ENCODE measurements around the gene ENOX1. TPM values are rescaled to one million over a fixed set of nuclear protein-coding genes. Genes with fewer than 3 reads are reported as not detected.

Gene ENOX1
- total RNA-seq, 1 experiment from 2014 or later = 1.8 TPM

DNA sequence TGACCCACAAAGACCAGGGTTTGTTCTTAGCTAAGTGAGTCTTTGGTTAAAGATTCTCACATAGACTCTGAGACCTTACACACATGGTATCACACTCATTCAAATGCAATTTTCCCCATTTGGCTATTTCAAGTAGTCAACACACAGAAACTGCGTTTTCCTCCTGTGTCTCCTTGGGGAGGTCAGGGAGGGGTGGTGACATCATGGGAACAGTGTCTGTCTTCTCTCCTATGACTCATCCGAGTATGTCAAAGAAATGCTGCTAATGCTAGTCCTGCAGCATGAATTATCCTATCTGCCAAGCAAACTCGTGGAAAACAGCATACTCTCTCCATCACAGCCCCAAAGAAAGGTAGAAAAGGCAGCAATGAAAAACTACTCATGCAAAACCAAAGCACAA lies 100.2 kb downstream of the ENOX1 start:
- intact Hi-C loops (cut with micrococcal nuclease) = no loop called here
- peak; percentile 75 for DNase-seq (ENCODE audit: unreplicated experiment)

DNA sequence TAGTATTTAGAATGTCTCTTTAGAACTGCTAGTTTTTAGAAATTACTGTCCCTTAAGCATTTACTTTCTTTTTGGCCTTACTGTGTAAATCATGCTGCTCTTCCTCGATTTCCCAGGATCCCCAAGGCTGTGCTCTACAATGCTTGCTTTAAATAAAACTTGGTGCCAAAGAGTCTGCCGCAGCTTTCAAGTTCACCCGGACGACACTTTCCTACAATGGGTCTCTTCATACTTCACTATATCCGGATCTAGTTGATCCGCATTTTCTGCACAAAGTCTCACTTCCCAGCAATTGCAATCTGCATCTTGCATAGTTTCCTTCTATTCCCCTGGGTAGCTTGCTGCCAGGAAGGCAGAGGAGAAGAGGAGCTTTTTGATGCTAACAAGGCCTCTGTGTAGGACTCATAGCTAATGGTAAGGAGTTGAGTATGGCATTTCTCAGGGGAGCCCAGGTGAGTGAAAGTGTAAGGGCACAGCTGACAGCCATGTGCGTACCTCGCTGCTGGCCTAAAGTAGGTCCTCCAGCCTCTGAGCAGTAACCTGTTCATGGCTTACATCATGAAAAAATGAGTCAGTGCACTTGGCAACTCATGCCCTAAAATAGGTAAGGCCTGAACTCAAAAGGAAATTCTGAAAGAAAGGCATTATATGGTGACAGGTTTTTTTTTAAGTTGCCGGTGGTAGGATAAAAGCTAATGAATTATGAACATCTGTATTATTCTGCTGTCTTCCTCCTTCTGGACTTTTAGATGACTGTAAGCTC lies 101.6 kb downstream of the ENOX1 start:
- no peak overlapping the region for H3K27ac Mint-ChIP-seq (ENCODE audit: low read depth, unreplicated experiment)
- TF ChIP-seq, protein P1, sequence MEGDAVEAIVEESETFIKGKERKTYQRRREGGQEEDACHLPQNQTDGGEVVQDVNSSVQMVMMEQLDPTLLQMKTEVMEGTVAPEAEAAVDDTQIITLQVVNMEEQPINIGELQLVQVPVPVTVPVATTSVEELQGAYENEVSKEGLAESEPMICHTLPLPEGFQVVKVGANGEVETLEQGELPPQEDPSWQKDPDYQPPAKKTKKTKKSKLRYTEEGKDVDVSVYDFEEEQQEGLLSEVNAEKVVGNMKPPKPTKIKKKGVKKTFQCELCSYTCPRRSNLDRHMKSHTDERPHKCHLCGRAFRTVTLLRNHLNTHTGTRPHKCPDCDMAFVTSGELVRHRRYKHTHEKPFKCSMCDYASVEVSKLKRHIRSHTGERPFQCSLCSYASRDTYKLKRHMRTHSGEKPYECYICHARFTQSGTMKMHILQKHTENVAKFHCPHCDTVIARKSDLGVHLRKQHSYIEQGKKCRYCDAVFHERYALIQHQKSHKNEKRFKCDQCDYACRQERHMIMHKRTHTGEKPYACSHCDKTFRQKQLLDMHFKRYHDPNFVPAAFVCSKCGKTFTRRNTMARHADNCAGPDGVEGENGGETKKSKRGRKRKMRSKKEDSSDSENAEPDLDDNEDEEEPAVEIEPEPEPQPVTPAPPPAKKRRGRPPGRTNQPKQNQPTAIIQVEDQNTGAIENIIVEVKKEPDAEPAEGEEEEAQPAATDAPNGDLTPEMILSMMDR (IDR thresholded peaks at IDR 0.05; ENCODE audit: unreplicated experiment) = no peak
- no peaks in the 10 kb centered on the region for H3K27me3 Mint-ChIP-seq (ENCODE audit: insufficient read depth, unreplicated experiment)
- intact Hi-C loops (cut with micrococcal nuclease) = no loop called here
- POLR2A ChIA-PET = no interaction called here
- H3K36me3 Mint-ChIP-seq (ENCODE audit: insufficient read depth, unreplicated experiment) = no peaks in the 10 kb centered on the region
- H3K4me1 Mint-ChIP-seq (ENCODE audit: insufficient read depth, unreplicated experiment) = peaks cover 11% of the 10 kb centered on the region
- CTCF ChIA-PET = interaction anchor here (0.5 to 0.8 kb wide), 2 partner anchors 20 to 160 kb away, joined by 3 to 4 read pairs; no protein-coding TSS in a partner anchor
- no peak overlapping the region for H3K4me3 Mint-ChIP-seq (ENCODE audit: unreplicated experiment)
- no peaks in the 10 kb centered on the region for H3K9me3 Mint-ChIP-seq (ENCODE audit: unreplicated experiment)
- DNase-seq (ENCODE audit: unreplicated experiment) = peak; percentile 18
- BruUV-seq (replicated peaks) = no TSS peak

More for the DNA sequence above, 100.2 kb downstream of the ENOX1 start:
- Mint-ChIP-seq H3K27me3 (ENCODE audit: insufficient read depth, unreplicated experiment) (no peaks in the 10 kb centered on the region), H3K4me3 (ENCODE audit: unreplicated experiment) (no peak overlapping the region), H3K4me1 (ENCODE audit: insufficient read depth, unreplicated experiment) (peaks cover 11% of the 10 kb centered on the region), H3K36me3 (ENCODE audit: insufficient read depth, unreplicated experiment) (no peaks in the 10 kb centered on the region), H3K27ac (ENCODE audit: low read depth, unreplicated experiment) (no peak overlapping the region), H3K9me3 (ENCODE audit: unreplicated experiment) (no peaks in the 10 kb centered on the region)
- BruUV-seq (replicated peaks) = no TSS peak
- ChIA-PET POLR2A (no interaction called here), CTCF (no interaction called here)
- TF ChIP-seq, protein P1 (IDR thresholded peaks at IDR 0.05; ENCODE audit: unreplicated experiment) = no peak

DNA sequence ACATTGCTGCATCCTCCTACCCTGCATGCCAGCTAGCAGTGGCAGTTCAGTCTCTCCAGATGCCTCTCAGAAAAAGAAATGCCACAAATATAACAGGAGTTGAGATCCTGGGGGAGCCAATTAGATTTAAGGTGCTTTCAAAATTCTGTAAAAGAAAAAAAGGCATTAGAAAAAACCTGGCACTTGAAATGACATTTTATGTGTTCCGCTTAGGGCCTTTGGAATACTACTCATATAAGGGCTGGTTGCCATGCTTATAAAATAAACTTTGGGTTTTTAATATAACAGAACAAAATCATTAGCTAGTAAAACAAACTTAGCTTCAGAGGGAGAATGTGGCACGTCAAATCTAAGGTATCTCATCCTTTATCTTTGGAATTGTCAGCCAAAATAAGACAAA lies 104.1 kb downstream of the ENOX1 start:
- Mint-ChIP-seq H3K9me3 (ENCODE audit: unreplicated experiment) (no peaks in the 10 kb centered on the region), H3K4me1 (ENCODE audit: insufficient read depth, unreplicated experiment) (peaks cover 11% of the 10 kb centered on the region), H3K27me3 (ENCODE audit: insufficient read depth, unreplicated experiment) (no peaks in the 10 kb centered on the region), H3K27ac (ENCODE audit: low read depth, unreplicated experiment) (no peak overlapping the region), H3K36me3 (ENCODE audit: insufficient read depth, unreplicated experiment) (no peaks in the 10 kb centered on the region), H3K4me3 (ENCODE audit: unreplicated experiment) (no peak overlapping the region)
- intact Hi-C loops (cut with micrococcal nuclease) = no loop called here
- BruUV-seq (replicated peaks) = no TSS peak
- ChIA-PET CTCF (interaction anchor here (0.7 kb wide), 1 partner anchor 142 kb away, joined by 3 read pairs; no protein-coding TSS in a partner anchor), POLR2A (no interaction called here)
- DNase-seq (ENCODE audit: unreplicated experiment) = no peak
- TF ChIP-seq, protein P1 (IDR thresholded peaks at IDR 0.05; ENCODE audit: unreplicated experiment) = no peak

DNA sequence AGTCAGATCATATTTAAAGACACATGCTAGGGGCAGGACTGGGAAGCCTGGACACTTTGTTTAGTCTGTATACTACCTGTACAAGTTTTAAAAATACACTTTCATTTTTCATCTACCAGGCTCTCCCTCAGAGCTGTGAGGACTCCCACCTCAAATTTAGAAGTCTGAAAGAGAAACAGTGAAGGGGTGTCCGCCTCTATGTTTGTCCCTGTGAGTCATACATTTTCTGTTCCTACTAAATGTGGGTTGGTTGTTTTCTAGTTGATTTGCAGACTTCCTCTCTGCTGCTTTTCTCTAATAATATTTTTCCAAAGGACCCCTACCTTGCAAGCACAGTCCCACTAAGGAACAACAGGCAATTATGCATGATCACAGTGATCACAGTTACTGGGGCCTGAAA lies 110.5 kb downstream of the ENOX1 start:
- H3K4me3 Mint-ChIP-seq (ENCODE audit: unreplicated experiment) = no peak overlapping the region
- TF ChIP-seq, protein P1 (IDR thresholded peaks at IDR 0.05; ENCODE audit: unreplicated experiment) = no peak
- no peaks in the 10 kb centered on the region for H3K27me3 Mint-ChIP-seq (ENCODE audit: insufficient read depth, unreplicated experiment)
- CTCF ChIA-PET = no interaction called here
- no peaks in the 10 kb centered on the region for H3K36me3 Mint-ChIP-seq (ENCODE audit: insufficient read depth, unreplicated experiment)
- POLR2A ChIA-PET = no interaction called here
- intact Hi-C loops (cut with micrococcal nuclease) = no loop called here
- no TSS peak for BruUV-seq (replicated peaks)
- no peaks in the 10 kb centered on the region for H3K9me3 Mint-ChIP-seq (ENCODE audit: unreplicated experiment)
- DNase-seq (ENCODE audit: unreplicated experiment) = no peak
- H3K4me1 Mint-ChIP-seq (ENCODE audit: insufficient read depth, unreplicated experiment) = no peaks in the 10 kb centered on the region
- H3K27ac Mint-ChIP-seq (ENCODE audit: low read depth, unreplicated experiment) = no peak overlapping the region

All from MCF 10A (cell line).